Retinal pigment epithelial cell (primary cell): ENCODE results near the gene SASH3.

Experiments
- DNase-seq: peaks from one replicate; pipeline ENCODE4 v3.0.0-alpha.2; 2010; ENCODE audit warnings: low read depth
- H3K4me3 ChIP-seq: 2 replicates; pipeline ENCODE4 v1.5.1; 2011; ENCODE audit warnings: mild to moderate bottlenecking, low read length, control low read depth, moderate library complexity
- CTCF ChIP-seq: conservative IDR thresholded peaks from 2 replicates; pipeline ENCODE4 v1.5.1; 2011; ENCODE audit warnings: low read depth, low read length, control low read depth, inconsistent platforms

SASH3 gene

GRCh38 chrX:129791961-129792570 is 12.3 kb downstream of the SASH3 start:
- H3K4me3 ChIP-seq, result no peak overlapping the region
- no peak for TF ChIP-seq CTCF
- no peak for DNase-seq

GRCh38 chrX:129792586-129793291 is 13.0 kb downstream of the SASH3 start:
- no peak for DNase-seq
- TF ChIP-seq CTCF, result no peak
- no peak overlapping the region for H3K4me3 ChIP-seq

GRCh38 chrX:129793604-129794191 is 13.9 kb downstream of the SASH3 start:
- H3K4me3 ChIP-seq, result no peak overlapping the region
- no peak for TF ChIP-seq CTCF
- no peak for DNase-seq

GRCh38 chrX:129795584-129795983 is 15.8 kb downstream of the SASH3 start:
- H3K4me3 ChIP-seq, result no peak overlapping the region
- TF ChIP-seq CTCF, result no peak
- DNase-seq, result no peak

GRCh38 chrX:129797251-129797906 is 17.6 kb downstream of the SASH3 start:
- no peak for TF ChIP-seq CTCF

GRCh38 chrX:129798456-129798855 is 18.7 kb downstream of the SASH3 start:
- no peak for TF ChIP-seq CTCF
- no peak overlapping the region for H3K4me3 ChIP-seq

More at GRCh38 chrX:129797251-129797906, 17.6 kb downstream of the SASH3 start:
- DNase-seq, result no peak
- no peak overlapping the region for H3K4me3 ChIP-seq

More at GRCh38 chrX:129798456-129798855, 18.7 kb downstream of the SASH3 start:
- no peak for DNase-seq
